SU-DHL-6 (cell line): ENCODE results near the gene GEMIN5.

Experiments used
- H2AFZ ChIP-seq: fragments of 200-600 bp; sonication (generic); 2 replicates; pipeline ENCODE4 v1.6.1; 2014; ENCODE audit warnings: low read depth, mild to moderate bottlenecking, moderate library complexity, mixed read lengths, antibody characterized with exemption, low read length; ENCODE audit not compliant: severe bottlenecking
- H3F3A ChIP-seq: fragments of 200-600 bp; shearing (Covaris generic); 2 replicates; pipeline ENCODE4 v1.6.0; 2016; ENCODE audit warnings: antibody characterized with exemption, mild to moderate bottlenecking; ENCODE audit not compliant: insufficient read depth
- H3K27ac ChIP-seq: fragments of 200-600 bp; sonication (generic); 2 replicates; pipeline ENCODE4 v1.5.1; 2016; ENCODE audit warnings: low read depth, mild to moderate bottlenecking, low read length, moderate library complexity, mixed read lengths
- H3K27me3 ChIP-seq: fragments of 200-600 bp; sonication (generic), shearing (Covaris generic); 2 replicates; pipeline ENCODE4 v1.6.0; 2014; ENCODE audit warnings: mild to moderate bottlenecking, low read length
- H3K36me3 ChIP-seq: fragments of 200-600 bp; sonication (generic); 2 replicates; pipeline ENCODE4 v1.6.1; 2014; ENCODE audit warnings: mild to moderate bottlenecking, low read length, mixed read lengths
- H3K4me2 ChIP-seq: fragments of 300-600, 200-600 bp; shearing (Covaris generic), sonication (generic); 2 replicates; pipeline ENCODE4 v1.6.0; 2014; ENCODE audit warnings: low read length, low read depth, mild to moderate bottlenecking; ENCODE audit not compliant: poor library complexity, severe bottlenecking
- H3K4me3 ChIP-seq: fragments of 200-600 bp; sonication (generic); 2 replicates; pipeline ENCODE4 v1.5.1; 2014; ENCODE audit warnings: antibody characterized with exemption, low read length, mild to moderate bottlenecking, mixed read lengths; ENCODE audit not compliant: insufficient read depth, poor library complexity, severe bottlenecking
- H3K79me2 ChIP-seq: fragments of 200-600 bp; sonication (generic); 2 replicates; pipeline ENCODE4 v1.6.1; 2014; ENCODE audit warnings: mild to moderate bottlenecking, low read length, moderate library complexity; ENCODE audit not compliant: insufficient read depth
- H3K9ac ChIP-seq: fragments of 200-600 bp; sonication (generic); 2 replicates; pipeline ENCODE4 v1.7.0; 2014; ENCODE audit warnings: mild to moderate bottlenecking, low read length
- H3K9me2 ChIP-seq: fragments of 200-600 bp; sonication (generic); replicated peaks from 2 replicates; pipeline ENCODE4 v1.6.1; 2014; ENCODE audit warnings: low read length; ENCODE audit not compliant: insufficient read depth
- H3K9me3 ChIP-seq: fragments of 200-600 bp; sonication (generic); 2 replicates; pipeline ENCODE4 v1.6.1; 2014; ENCODE audit warnings: low read length, mixed read lengths; ENCODE audit not compliant: insufficient read depth
- H4K20me1 ChIP-seq: fragments of 200-600 bp; sonication (generic); 2 replicates; pipeline ENCODE4 v1.6.1; 2014; ENCODE audit warnings: low read depth, mild to moderate bottlenecking, antibody characterized with exemption, low read length, moderate library complexity, mixed read lengths
- EZH2phosphoT487 ChIP-seq: fragments of 200-600 bp; sonication (generic), shearing (Covaris generic); conservative IDR thresholded peaks from 2 replicates; pipeline ENCODE4 v1.6.1; 2018; ENCODE audit warnings: mild to moderate bottlenecking, antibody characterized with exemption, low read length, moderate library complexity, mixed read lengths
- TF ChIP-seq, protein P1 (sequence below): fragments of 200-600 bp; sonication (generic); IDR thresholded peaks from one replicate; pipeline ENCODE4 v1.5.1; 2017; ENCODE audit warnings: antibody characterized with exemption, mild to moderate bottlenecking, low read length, moderate library complexity; ENCODE audit not compliant: insufficient read depth, poor library complexity, severe bottlenecking

Gene GEMIN5

DNA sequence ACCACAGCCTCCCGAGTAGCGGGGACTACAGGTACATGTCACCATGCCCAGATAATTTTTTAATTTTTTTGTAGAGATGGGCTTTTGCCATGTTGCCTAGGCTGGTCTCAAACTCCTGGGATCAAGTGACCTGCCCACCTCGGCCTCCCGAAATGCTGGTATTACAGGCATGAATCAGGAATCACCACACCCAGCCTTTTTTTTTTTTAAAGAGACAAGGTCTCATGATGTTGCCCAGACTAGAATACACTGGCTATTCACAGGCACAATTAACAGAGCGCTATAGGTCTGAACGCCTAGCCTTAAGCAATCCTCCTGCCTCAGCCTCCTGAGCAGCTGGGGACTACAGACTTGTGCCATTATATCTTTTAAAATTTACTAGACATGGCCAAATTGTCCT lies 36.1 kb downstream of the GEMIN5 start:
- no peaks in the 10 kb centered on the region for H3K79me2 ChIP-seq
- no peak overlapping the region for H3K4me2 ChIP-seq
- no peaks in the 10 kb centered on the region for H3F3A ChIP-seq
- TF ChIP-seq, protein P1, sequence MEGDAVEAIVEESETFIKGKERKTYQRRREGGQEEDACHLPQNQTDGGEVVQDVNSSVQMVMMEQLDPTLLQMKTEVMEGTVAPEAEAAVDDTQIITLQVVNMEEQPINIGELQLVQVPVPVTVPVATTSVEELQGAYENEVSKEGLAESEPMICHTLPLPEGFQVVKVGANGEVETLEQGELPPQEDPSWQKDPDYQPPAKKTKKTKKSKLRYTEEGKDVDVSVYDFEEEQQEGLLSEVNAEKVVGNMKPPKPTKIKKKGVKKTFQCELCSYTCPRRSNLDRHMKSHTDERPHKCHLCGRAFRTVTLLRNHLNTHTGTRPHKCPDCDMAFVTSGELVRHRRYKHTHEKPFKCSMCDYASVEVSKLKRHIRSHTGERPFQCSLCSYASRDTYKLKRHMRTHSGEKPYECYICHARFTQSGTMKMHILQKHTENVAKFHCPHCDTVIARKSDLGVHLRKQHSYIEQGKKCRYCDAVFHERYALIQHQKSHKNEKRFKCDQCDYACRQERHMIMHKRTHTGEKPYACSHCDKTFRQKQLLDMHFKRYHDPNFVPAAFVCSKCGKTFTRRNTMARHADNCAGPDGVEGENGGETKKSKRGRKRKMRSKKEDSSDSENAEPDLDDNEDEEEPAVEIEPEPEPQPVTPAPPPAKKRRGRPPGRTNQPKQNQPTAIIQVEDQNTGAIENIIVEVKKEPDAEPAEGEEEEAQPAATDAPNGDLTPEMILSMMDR = no peak
- no peak for TF ChIP-seq EZH2phosphoT487
- no peaks in the 10 kb centered on the region for H3K9me3 ChIP-seq
- H3K9me2 ChIP-seq = no peaks in the 10 kb centered on the region
- H3K27me3 ChIP-seq = no peaks in the 10 kb centered on the region
- no peaks in the 10 kb centered on the region for H4K20me1 ChIP-seq
- no peak overlapping the region for H3K27ac ChIP-seq
- H2AFZ ChIP-seq = no peak overlapping the region
- no peak overlapping the region for H3K9ac ChIP-seq
- peaks cover 39% of the 10 kb centered on the region for H3K36me3 ChIP-seq
- H3K4me3 ChIP-seq = no peak overlapping the region

DNA sequence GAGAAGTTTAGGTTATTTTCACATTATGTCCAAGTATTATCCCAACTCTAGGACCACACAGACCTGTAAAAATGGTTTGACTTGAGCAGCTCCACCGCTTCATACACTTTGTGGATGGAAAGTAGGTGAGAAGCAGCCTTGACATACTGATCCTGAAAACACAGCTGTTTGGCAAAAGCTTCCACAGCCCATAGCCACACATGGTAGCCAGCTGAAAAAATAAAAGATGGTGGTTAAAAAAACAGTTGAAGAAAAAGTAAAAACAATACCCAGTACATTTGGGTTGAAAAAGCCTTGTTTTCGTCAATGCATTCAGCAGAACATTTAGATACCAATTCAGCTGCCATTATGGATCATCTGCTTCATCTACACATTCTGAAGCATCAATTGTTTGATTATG lies 36.7 kb downstream of the GEMIN5 start:
- Histone ChIP-seq H3F3A (no peaks in the 10 kb centered on the region), H3K36me3 (peaks cover 41% of the 10 kb centered on the region), H3K4me3 (no peak overlapping the region), H3K9me2 (no peaks in the 10 kb centered on the region), H3K27ac (no peak overlapping the region), H4K20me1 (no peaks in the 10 kb centered on the region), H3K27me3 (no peaks in the 10 kb centered on the region), H3K9me3 (no peaks in the 10 kb centered on the region), H2AFZ (no peak overlapping the region), H3K4me2 (no peak overlapping the region), H3K79me2 (no peaks in the 10 kb centered on the region), H3K9ac (no peak overlapping the region)
- TF ChIP-seq, protein P1 = no peak
- no peak for TF ChIP-seq EZH2phosphoT487

DNA sequence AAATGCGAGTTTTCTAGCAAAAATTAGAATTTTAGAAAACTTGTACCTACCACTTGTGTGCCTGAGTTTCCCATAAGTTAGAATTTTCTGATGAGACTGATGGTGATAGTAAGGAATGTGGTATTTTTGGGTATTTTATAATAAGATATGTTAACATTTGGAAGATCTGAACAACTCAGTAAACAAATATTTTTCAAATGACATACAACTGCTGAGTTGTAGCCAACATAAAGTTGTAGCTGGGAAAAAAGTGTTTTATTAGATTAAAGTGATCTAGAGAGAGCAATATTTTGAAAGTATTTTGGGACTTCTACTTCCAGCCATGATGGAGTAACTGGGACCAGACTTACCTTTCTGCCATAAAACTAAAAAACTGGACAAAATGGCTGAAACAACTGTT lies 37.9 kb downstream of the GEMIN5 start:
- no peak overlapping the region for H3K27ac ChIP-seq
- no peaks in the 10 kb centered on the region for H4K20me1 ChIP-seq
- H3K9ac ChIP-seq = no peak overlapping the region
- no peaks in the 10 kb centered on the region for H3K9me2 ChIP-seq
- peaks cover 43% of the 10 kb centered on the region for H3K36me3 ChIP-seq
- no peak overlapping the region for H3K4me3 ChIP-seq
- no peak overlapping the region for H3K4me2 ChIP-seq
- no peak overlapping the region for H2AFZ ChIP-seq
- H3K27me3 ChIP-seq = no peaks in the 10 kb centered on the region
- no peaks in the 10 kb centered on the region for H3K79me2 ChIP-seq
- no peaks in the 10 kb centered on the region for H3K9me3 ChIP-seq
- TF ChIP-seq, protein P1 = no peak
- no peak for TF ChIP-seq EZH2phosphoT487
- H3F3A ChIP-seq = no peaks in the 10 kb centered on the region
